Muscle of back (tissue), 13 donors: Measurements from ENCODE around the gene PNRC1. TPM values are rescaled to one million over a fixed set of nuclear protein-coding genes. Genes with fewer than 3 reads are reported as not detected.
"Not testable (repeated sequence)": the region's sequence is repeated elsewhere in the genome, so short reads cannot be mapped to it uniquely, and the experiment has no call there.

Experiments
- DNase-seq, 3 donors: peaks; one replicate each; pipeline versions ENCODE4 v3.0.0 to v3.0.0-alpha.2; 2013
- long read RNA-seq, 9 donors: transcript quantifications; one replicate each; lab custom pipeline, GENCODE V29; 2026
- polyA plus RNA-seq, 10 donors: library from polyadenylated mRNA; unstranded; fragments of 120-200 nt; gene quantifications; one replicate each; pipeline ENCODE4 v1.2.1, GENCODE V29; 2013; ENCODE audit not compliant: insufficient read length in 10 of 10

The PNRC1 gene
- 100 to 1,000 TPM in 6 of 10 donors, 10 to 100 TPM in 4; 76.2 to 127 (median 104) TPM for polyA plus RNA-seq
- long read RNA-seq, donor 1, transcript PNRC1-201 (2 exons, 2,065 nt) = major isoform, 49 of 98 reads
- long read RNA-seq, donor 1, partial matches to known transcripts = 46 of 98 reads
- long read RNA-seq, donor 1, other reads (novel, unspliced or antisense) = 0 of 98 reads
- long read RNA-seq, donor 2, transcript PNRC1-201 (2 exons, 2,065 nt) = major isoform, 41 of 41 reads
- long read RNA-seq, donor 2, partial matches to known transcripts = 0 of 41 reads
- long read RNA-seq, donor 2, other reads (novel, unspliced or antisense) = 0 of 41 reads
- long read RNA-seq, donor 3 = 0 reads
- long read RNA-seq, donor 4, transcript PNRC1-201 (2 exons, 2,065 nt) = major isoform, 43 of 43 reads
- long read RNA-seq, donor 4, partial matches to known transcripts = 0 of 43 reads
- long read RNA-seq, donor 4, other reads (novel, unspliced or antisense) = 0 of 43 reads
- long read RNA-seq, donor 5, transcript PNRC1-201 (2 exons, 2,065 nt) = major isoform, 73 of 74 reads
- long read RNA-seq, donor 5, partial matches to known transcripts = 0 of 74 reads
- long read RNA-seq, donor 5, other reads (novel, unspliced or antisense) = 0 of 74 reads
- long read RNA-seq, donor 6, transcript PNRC1-201 (2 exons, 2,065 nt) = major isoform, 69 of 122 reads
- long read RNA-seq, donor 6, partial matches to known transcripts = 53 of 122 reads
- long read RNA-seq, donor 6, other reads (novel, unspliced or antisense) = 0 of 122 reads
- long read RNA-seq, donor 7, transcript PNRC1-201 (2 exons, 2,065 nt) = major isoform, 38 of 52 reads
- long read RNA-seq, donor 7, partial matches to known transcripts = 14 of 52 reads
- long read RNA-seq, donor 7, other reads (novel, unspliced or antisense) = 0 of 52 reads
- long read RNA-seq, donor 8, transcript PNRC1-201 (2 exons, 2,065 nt) = major isoform, 30 of 77 reads
- long read RNA-seq, donor 8, partial matches to known transcripts = 45 of 77 reads
- long read RNA-seq, donor 8, other reads (novel, unspliced or antisense) = 0 of 77 reads
- long read RNA-seq, donor 9, transcript PNRC1-201 (2 exons, 2,065 nt) = major isoform, 13 of 15 reads
- long read RNA-seq, donor 9, partial matches to known transcripts = 0 of 15 reads
- long read RNA-seq, donor 9, other reads (novel, unspliced or antisense) = 0 of 15 reads

- DNase-seq = peak; percentile 99 to 100 (median 100)
Observed at GRCh38 chr6:89080281-89081128, at the start of gene PNRC1. Gene PNRC1, plus strand, starts transcription at chr6:89080751. Its CDS starts 144 bp downstream, at chr6:89080895.

- peak in 1 of 3 donors; percentile 19 for DNase-seq
Observed at GRCh38 chr6:89032599-89032998, 48.0 kb upstream of the PNRC1 start.

- DNase-seq = no peak
Observed at GRCh38 chr6:89033461-89033860, 47.1 kb upstream of the PNRC1 start.

GRCh38 chr6:89034116-89034515, 46.4 kb upstream of the PNRC1 start:
- DNase-seq = not testable (repeated sequence)

GRCh38 chr6:89034586-89035251, 45.8 kb upstream of the PNRC1 start:
- peak in 2 of 3 donors; percentile 34 to 50 for DNase-seq

GRCh38 chr6:89035252-89036101, 45.1 kb upstream of the PNRC1 start:
- DNase-seq = peak; percentile 87 to 92 (median 92)

- DNase-seq = no peak
Observed at GRCh38 chr6:89037141-89037900, 43.2 kb upstream of the PNRC1 start.

- DNase-seq = not testable (repeated sequence)
Observed at GRCh38 chr6:89037901-89038293, 42.7 kb upstream of the PNRC1 start.

- no peak for DNase-seq
Observed at GRCh38 chr6:89042664-89043063, 37.9 kb upstream of the PNRC1 start.

GRCh38 chr6:89044328-89045010, 36.1 kb upstream of the PNRC1 start:
- no peak for DNase-seq

GRCh38 chr6:89045011-89045387, 35.6 kb upstream of the PNRC1 start:
- DNase-seq = peak in 1 of 3 donors; percentile 22

GRCh38 chr6:89045576-89045975, 35.0 kb upstream of the PNRC1 start:
- no peak for DNase-seq

GRCh38 chr6:89047473-89047872, 33.1 kb upstream of the PNRC1 start:
- no peak for DNase-seq

GRCh38 chr6:89048288-89048923, 32.1 kb upstream of the PNRC1 start:
- no peak for DNase-seq

GRCh38 chr6:89048985-89049384, 31.6 kb upstream of the PNRC1 start:
- DNase-seq = peak; percentile 34 to 78 (median 57)

- DNase-seq = peak; percentile 43 to 83 (median 68)
Observed at GRCh38 chr6:89050155-89050554, 30.4 kb upstream of the PNRC1 start.

- no peak for DNase-seq
Observed at GRCh38 chr6:89050697-89051096, 29.9 kb upstream of the PNRC1 start.
